ENCODE results near the gene GTPBP4.
"Not testable (repeated sequence)": the region's sequence is repeated elsewhere in the genome, so short reads cannot be mapped to it uniquely, and the experiment has no call there.

Gene GTPBP4

GRCh38 chr10:1059902-1060301 lies 71.7 kb downstream of the GTPBP4 start:
- DNase-seq (ENCODE audit: extremely low spot score), result no peak
- POLR2A ChIA-PET, result interaction anchor here (1.3 kb wide), 1 partner anchor 11 kb away, joined by 4 read pairs; the partner anchor contains the start of gene IDI1
- CTCF ChIA-PET, result no interaction called here

GRCh38 chr10:1061930-1062774 lies 73.9 kb downstream of the GTPBP4 start:
- no peak for DNase-seq (ENCODE audit: extremely low spot score)
- TF ChIP-seq ELF4 (IDR thresholded peaks at IDR 0.05), result no peak
- no peak for TF ChIP-seq PKNOX1 (IDR thresholded peaks at IDR 0.05)
- TF ChIP-seq ARNT (IDR thresholded peaks at IDR 0.05), result no peak
- TF ChIP-seq NFRKB (IDR thresholded peaks at IDR 0.05), result no peak
- no peak for TF ChIP-seq FOXK2 (IDR thresholded peaks at IDR 0.05)
- no peak for TF ChIP-seq SUZ12 (IDR thresholded peaks at IDR 0.05)
- TF ChIP-seq L3MBTL2 (conservative IDR thresholded peaks at IDR 0.05), result no peak
- no peak for TF ChIP-seq FOXA1 (IDR thresholded peaks at IDR 0.05)
- no peak for TF ChIP-seq TARDBP (IDR thresholded peaks at IDR 0.05)
- TF ChIP-seq SP1 (IDR thresholded peaks at IDR 0.05), result no peak
- no peak for TF ChIP-seq LEF1 (IDR thresholded peaks at IDR 0.05; ENCODE audit: borderline replicate concordance)
- no peak for TF ChIP-seq HDGF (IDR thresholded peaks at IDR 0.05; ENCODE audit: borderline replicate concordance)
- TF ChIP-seq CTBP1 (IDR thresholded peaks at IDR 0.05; ENCODE audit: borderline replicate concordance), result no peak
- TF ChIP-seq FOXM1 (IDR thresholded peaks at IDR 0.05; ENCODE audit: borderline replicate concordance), result no peak
- TF ChIP-seq BHLHE40 (IDR thresholded peaks at IDR 0.05; ENCODE audit: borderline replicate concordance), result no peak
- no peak for TF ChIP-seq ZNF384 (IDR thresholded peaks at IDR 0.05)
- ChIA-PET CTCF (interaction anchor here (0.7 kb wide), 1 partner anchor 108 kb away, joined by 3 read pairs; no protein-coding TSS in a partner anchor), POLR2A (interaction anchor here (1.2 kb wide), 1 partner anchor 13 kb away, joined by 3 read pairs; the partner anchor contains the start of gene IDI1)

More at GRCh38 chr10:1059902-1060301, 71.7 kb downstream of the GTPBP4 start:
- TF ChIP-seq ZNF384 (IDR thresholded peaks at IDR 0.05), result no peak
- no peak for TF ChIP-seq FOXK2 (IDR thresholded peaks at IDR 0.05)
- no peak for TF ChIP-seq ARNT (IDR thresholded peaks at IDR 0.05)
- no peak for TF ChIP-seq FOXA1 (IDR thresholded peaks at IDR 0.05)

- no peak for TF ChIP-seq SUZ12 (IDR thresholded peaks at IDR 0.05)
- ChIA-PET POLR2A (no interaction called here), CTCF (no interaction called here)
- no peak for DNase-seq (ENCODE audit: extremely low spot score)
These were observed 75.1 kb downstream of the GTPBP4 start for GRCh38 chr10:1063232-1063865.

GRCh38 chr10:1064964-1065247 lies 76.7 kb downstream of the GTPBP4 start:
- TF ChIP-seq L3MBTL2 (conservative IDR thresholded peaks at IDR 0.05) (no peak), ELF4 (IDR thresholded peaks at IDR 0.05) (no peak), ZNF384 (IDR thresholded peaks at IDR 0.05) (no peak), TARDBP (IDR thresholded peaks at IDR 0.05) (no peak), SUZ12 (IDR thresholded peaks at IDR 0.05) (no peak), SP1 (IDR thresholded peaks at IDR 0.05) (no peak), LEF1 (IDR thresholded peaks at IDR 0.05; ENCODE audit: borderline replicate concordance) (no peak), CTBP1 (IDR thresholded peaks at IDR 0.05; ENCODE audit: borderline replicate concordance) (no peak), FOXK2 (IDR thresholded peaks at IDR 0.05) (no peak), FOXA1 (IDR thresholded peaks at IDR 0.05) (no peak)
- POLR2A ChIA-PET, result no interaction called here
- DNase-seq (ENCODE audit: extremely low spot score), result no peak
- CTCF ChIA-PET, result interaction anchor here (0.6 to 0.7 kb wide), 2 partner anchors 15 to 27 kb away, joined by 3 read pairs; no protein-coding TSS in a partner anchor

- POLR2A ChIA-PET; DNase-seq (ENCODE audit: extremely low spot score); CTCF ChIA-PET: not testable (repeated sequence)
These were observed 78.5 kb downstream of the GTPBP4 start for GRCh38 chr10:1066734-1067133.

GRCh38 chr10:1068380-1069361 lies 80.4 kb downstream of the GTPBP4 start:
- no peak for DNase-seq (ENCODE audit: extremely low spot score)
- ChIA-PET CTCF (no interaction called here), POLR2A (no interaction called here)
- TF ChIP-seq CTBP1 (IDR thresholded peaks at IDR 0.05; ENCODE audit: borderline replicate concordance) (no peak), FOXA1 (IDR thresholded peaks at IDR 0.05) (no peak), ARNT (IDR thresholded peaks at IDR 0.05) (no peak), NFRKB (IDR thresholded peaks at IDR 0.05) (no peak), FOXK2 (IDR thresholded peaks at IDR 0.05) (no peak), L3MBTL2 (conservative IDR thresholded peaks at IDR 0.05) (no peak), HDGF (IDR thresholded peaks at IDR 0.05; ENCODE audit: borderline replicate concordance) (no peak), ELF4 (IDR thresholded peaks at IDR 0.05) (no peak), FOXM1 (IDR thresholded peaks at IDR 0.05; ENCODE audit: borderline replicate concordance) (no peak), TARDBP (IDR thresholded peaks at IDR 0.05) (no peak), SP1 (IDR thresholded peaks at IDR 0.05) (no peak), BHLHE40 (IDR thresholded peaks at IDR 0.05; ENCODE audit: borderline replicate concordance) (no peak), LEF1 (IDR thresholded peaks at IDR 0.05; ENCODE audit: borderline replicate concordance) (no peak), PKNOX1 (IDR thresholded peaks at IDR 0.05) (no peak)
